HL-60 (cell line): Measurements from ENCODE around the gene EFNA1.

Experiments used
- DNase-seq, 2 experiments: peaks; one replicate each; pipeline ENCODE4 v3.0.0-alpha.2; 2010 to 2020; ENCODE audit warnings: low read depth in 1 of 2, low spot score in 1 of 2
- H3K27ac ChIP-seq: fragments of 250-450 bp; sonication (Bioruptor Pico); replicated peaks from 2 replicates; pipeline ENCODE4 v1.5.1; 2020; ENCODE audit warnings: mild to moderate bottlenecking, moderate library complexity
- H3K27me3 ChIP-seq: fragments of 250-450 bp; sonication (Bioruptor Pico); 2 replicates; pipeline ENCODE4 v1.5.1; 2021; ENCODE audit warnings: mild to moderate bottlenecking, moderate library complexity; ENCODE audit not compliant: insufficient read depth, poor library complexity, severe bottlenecking
- H3K4me3 ChIP-seq: replicated peaks from 2 replicates; pipeline ENCODE4 v1.5.1; 2011; ENCODE audit warnings: mild to moderate bottlenecking, control low read depth, low read length; ENCODE audit not compliant: insufficient read depth
- GABPA ChIP-seq: IDR thresholded peaks from 2 replicates; pipeline ENCODE4 v1.6.1; 2012; ENCODE audit warnings: low read depth
- POLR2AphosphoS5 ChIP-seq: IDR thresholded peaks from 2 replicates; pipeline ENCODE4 v1.6.1; 2012; ENCODE audit warnings: low read depth
- SPI1 ChIP-seq: IDR thresholded peaks from 2 replicates; pipeline ENCODE4 v1.6.1; 2012; ENCODE audit warnings: low read depth, mild to moderate bottlenecking, borderline replicate concordance
- TF ChIP-seq, protein P1 (sequence below): IDR thresholded peaks from one replicate; pipeline ENCODE4 v1.5.1; 2011; ENCODE audit warnings: low read length, control low read depth, inconsistent platforms; ENCODE audit not compliant: insufficient read depth
- TF ChIP-seq, protein P2 (sequence below): IDR thresholded peaks from 2 replicates; pipeline ENCODE4 v1.6.1; 2012; ENCODE audit warnings: low read depth; ENCODE audit not compliant: insufficient replicate concordance

Gene EFNA1

DNA sequence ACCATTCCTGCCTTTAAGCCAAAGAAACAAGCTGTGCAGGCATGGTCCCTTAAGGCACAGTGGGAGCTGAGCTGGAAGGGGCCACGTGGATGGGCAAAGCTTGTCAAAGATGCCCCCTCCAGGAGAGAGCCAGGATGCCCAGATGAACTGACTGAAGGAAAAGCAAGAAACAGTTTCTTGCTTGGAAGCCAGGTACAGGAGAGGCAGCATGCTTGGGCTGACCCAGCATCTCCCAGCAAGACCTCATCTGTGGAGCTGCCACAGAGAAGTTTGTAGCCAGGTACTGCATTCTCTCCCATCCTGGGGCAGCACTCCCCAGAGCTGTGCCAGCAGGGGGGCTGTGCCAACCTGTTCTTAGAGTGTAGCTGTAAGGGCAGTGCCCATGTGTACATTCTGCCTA is 6.6 kb downstream of the EFNA1 start:
- no peak overlapping the region for H3K27ac ChIP-seq
- H3K27me3 ChIP-seq = no peaks in the 10 kb centered on the region
- H3K4me3 ChIP-seq = no peak overlapping the region
- TF ChIP-seq POLR2AphosphoS5 (no peak), SPI1 (no peak), GABPA (no peak)
- TF ChIP-seq, protein P1, sequence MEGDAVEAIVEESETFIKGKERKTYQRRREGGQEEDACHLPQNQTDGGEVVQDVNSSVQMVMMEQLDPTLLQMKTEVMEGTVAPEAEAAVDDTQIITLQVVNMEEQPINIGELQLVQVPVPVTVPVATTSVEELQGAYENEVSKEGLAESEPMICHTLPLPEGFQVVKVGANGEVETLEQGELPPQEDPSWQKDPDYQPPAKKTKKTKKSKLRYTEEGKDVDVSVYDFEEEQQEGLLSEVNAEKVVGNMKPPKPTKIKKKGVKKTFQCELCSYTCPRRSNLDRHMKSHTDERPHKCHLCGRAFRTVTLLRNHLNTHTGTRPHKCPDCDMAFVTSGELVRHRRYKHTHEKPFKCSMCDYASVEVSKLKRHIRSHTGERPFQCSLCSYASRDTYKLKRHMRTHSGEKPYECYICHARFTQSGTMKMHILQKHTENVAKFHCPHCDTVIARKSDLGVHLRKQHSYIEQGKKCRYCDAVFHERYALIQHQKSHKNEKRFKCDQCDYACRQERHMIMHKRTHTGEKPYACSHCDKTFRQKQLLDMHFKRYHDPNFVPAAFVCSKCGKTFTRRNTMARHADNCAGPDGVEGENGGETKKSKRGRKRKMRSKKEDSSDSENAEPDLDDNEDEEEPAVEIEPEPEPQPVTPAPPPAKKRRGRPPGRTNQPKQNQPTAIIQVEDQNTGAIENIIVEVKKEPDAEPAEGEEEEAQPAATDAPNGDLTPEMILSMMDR = no peak
- TF ChIP-seq, protein P2, sequence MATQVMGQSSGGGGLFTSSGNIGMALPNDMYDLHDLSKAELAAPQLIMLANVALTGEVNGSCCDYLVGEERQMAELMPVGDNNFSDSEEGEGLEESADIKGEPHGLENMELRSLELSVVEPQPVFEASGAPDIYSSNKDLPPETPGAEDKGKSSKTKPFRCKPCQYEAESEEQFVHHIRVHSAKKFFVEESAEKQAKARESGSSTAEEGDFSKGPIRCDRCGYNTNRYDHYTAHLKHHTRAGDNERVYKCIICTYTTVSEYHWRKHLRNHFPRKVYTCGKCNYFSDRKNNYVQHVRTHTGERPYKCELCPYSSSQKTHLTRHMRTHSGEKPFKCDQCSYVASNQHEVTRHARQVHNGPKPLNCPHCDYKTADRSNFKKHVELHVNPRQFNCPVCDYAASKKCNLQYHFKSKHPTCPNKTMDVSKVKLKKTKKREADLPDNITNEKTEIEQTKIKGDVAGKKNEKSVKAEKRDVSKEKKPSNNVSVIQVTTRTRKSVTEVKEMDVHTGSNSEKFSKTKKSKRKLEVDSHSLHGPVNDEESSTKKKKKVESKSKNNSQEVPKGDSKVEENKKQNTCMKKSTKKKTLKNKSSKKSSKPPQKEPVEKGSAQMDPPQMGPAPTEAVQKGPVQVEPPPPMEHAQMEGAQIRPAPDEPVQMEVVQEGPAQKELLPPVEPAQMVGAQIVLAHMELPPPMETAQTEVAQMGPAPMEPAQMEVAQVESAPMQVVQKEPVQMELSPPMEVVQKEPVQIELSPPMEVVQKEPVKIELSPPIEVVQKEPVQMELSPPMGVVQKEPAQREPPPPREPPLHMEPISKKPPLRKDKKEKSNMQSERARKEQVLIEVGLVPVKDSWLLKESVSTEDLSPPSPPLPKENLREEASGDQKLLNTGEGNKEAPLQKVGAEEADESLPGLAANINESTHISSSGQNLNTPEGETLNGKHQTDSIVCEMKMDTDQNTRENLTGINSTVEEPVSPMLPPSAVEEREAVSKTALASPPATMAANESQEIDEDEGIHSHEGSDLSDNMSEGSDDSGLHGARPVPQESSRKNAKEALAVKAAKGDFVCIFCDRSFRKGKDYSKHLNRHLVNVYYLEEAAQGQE = no peak
- DNase-seq = no peak

DNA sequence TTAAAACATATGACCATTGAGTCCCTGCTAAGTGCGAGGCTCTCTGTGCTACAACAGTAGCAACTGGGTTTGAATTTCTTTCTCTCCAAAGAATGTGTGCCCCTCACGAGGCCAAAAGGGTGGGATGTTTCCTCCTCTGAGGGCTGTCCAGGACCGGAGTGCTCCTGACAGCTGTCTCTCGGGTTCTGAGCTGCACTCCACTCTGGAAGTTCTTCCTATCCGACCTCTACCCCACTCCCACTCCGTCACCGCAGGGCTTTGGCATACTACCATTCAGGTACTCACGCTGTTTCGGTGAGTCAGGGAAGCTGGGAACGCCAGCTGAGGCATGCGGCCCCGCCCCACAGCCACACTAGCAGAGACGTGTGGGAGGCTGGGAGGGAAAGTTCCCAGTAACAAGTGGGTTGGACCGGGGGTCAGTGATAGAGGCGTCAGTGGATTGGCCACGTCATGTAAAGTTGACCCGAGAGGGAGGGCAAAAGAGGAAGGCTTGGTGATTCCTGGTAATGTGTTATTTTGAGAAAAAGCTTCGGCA is 7.3 kb downstream of the EFNA1 start:
- TF ChIP-seq POLR2AphosphoS5 (no peak), SPI1 (peak; percentile 73)
- TF ChIP-seq, protein P2 = no peak
- peak overlapping the region; percentile 79 for H3K4me3 ChIP-seq
- peak; percentile 73 to 75 for DNase-seq
- H3K27me3 ChIP-seq = no peaks in the 10 kb centered on the region
- peak overlapping the region; percentile 82 for H3K27ac ChIP-seq

DNA sequence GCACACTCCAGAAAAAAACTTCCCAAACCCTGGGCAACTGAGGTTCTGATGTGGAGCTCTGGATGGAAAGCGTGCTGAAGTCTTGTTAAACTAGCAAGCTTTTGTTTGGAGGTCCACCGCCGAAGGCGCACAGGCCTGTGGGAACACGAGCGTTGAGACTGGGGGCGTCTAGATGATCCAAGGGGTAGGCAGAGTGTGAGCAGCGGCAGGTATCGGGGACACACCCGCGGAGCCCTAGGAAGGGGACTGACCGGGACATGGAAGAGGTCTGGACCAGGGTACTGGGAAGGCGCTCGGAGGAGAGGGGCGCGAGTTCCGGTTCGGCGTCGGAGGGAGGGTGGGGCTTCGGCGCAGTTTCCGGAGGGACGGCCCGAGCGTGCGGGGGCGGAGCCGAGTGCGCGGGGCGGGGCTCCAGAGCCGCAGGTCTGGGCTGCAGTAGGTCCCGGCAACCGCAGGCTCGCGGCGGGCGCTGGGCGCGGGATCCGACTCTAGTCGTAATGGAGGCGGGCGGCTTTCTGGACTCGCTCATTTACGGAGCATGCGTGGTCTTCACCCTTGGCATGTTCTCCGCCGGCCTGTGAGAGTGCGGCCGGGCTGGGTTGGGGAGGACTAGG is 7.8 kb downstream of the EFNA1 start, which contains the start of gene SLC50A1:
Gene SLC50A1 (plus strand): TSS at position 438 of the 614 bp plus-strand sequence. CDS start 60 bp downstream, at position 498.
- TF ChIP-seq GABPA (peak; percentile 78), SPI1 (no peak), POLR2AphosphoS5 (peak; percentile 82)
- DNase-seq = peak; percentile 91 to 96

DNA sequence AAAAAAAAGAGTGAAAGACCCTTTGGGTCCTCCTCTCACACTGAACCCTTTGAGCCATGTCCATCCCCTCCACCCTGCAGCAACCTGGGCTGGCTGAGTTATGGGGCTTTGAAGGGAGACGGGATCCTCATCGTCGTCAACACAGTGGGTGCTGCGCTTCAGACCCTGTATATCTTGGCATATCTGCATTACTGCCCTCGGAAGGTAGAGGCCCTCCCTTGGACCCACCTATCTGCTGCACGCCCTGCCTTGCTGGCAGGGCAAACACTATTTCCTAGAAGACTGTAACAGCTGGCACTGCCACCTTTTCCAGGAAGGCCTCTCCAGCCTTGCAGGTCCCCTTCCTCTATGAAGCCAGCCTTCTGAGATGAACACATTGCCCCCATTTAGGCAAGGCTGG is 9.1 kb downstream of the EFNA1 start:
- no peak for DNase-seq
- peak overlapping the region; percentile 82 for H3K27ac ChIP-seq
- no peaks in the 10 kb centered on the region for H3K27me3 ChIP-seq
- peak overlapping the region; percentile 79 for H3K4me3 ChIP-seq
- TF ChIP-seq POLR2AphosphoS5 (no peak), SPI1 (no peak), GABPA (no peak)
- TF ChIP-seq, protein P2 = no peak
- TF ChIP-seq, protein P1 = no peak

More for the DNA sequence above, 7.8 kb downstream of the EFNA1 start, which contains the start of gene SLC50A1:
- H3K27ac ChIP-seq = peak within 1 kb of the TSS; percentile 82
- H3K4me3 ChIP-seq = peak within 1 kb of the TSS; percentile 79
- H3K27me3 ChIP-seq = no peaks in the 10 kb centered on the region
